GM12872 (cell line): ENCODE measurements around the gene NRXN3.

Experiments
- CTCF ChIP-seq: IDR thresholded peaks from 3 replicates; pipeline ENCODE4 v1.5.1; 2011; ENCODE audit warnings: low read depth, mild to moderate bottlenecking, low read length, moderate library complexity; ENCODE audit not compliant: insufficient read depth

NRXN3 gene

GRCh38 chr14:79861111-79861510, 1690.9 kb downstream of the NRXN3 start:
- no peak for TF ChIP-seq CTCF

- no peak for TF ChIP-seq CTCF
Observed at GRCh38 chr14:79862045-79862444, 1691.9 kb downstream of the NRXN3 start.

- TF ChIP-seq CTCF = no peak
Observed at GRCh38 chr14:79871136-79871535, 1701.0 kb downstream of the NRXN3 start.

- TF ChIP-seq CTCF = no peak
Observed at GRCh38 chr14:79878229-79878628, 1708.1 kb downstream of the NRXN3 start.

GRCh38 chr14:79878785-79879184, 1708.6 kb downstream of the NRXN3 start:
- TF ChIP-seq CTCF = no peak

GRCh38 chr14:79881299-79881698, 1711.1 kb downstream of the NRXN3 start:
- TF ChIP-seq CTCF = no peak

GRCh38 chr14:79890527-79890926, 1720.4 kb downstream of the NRXN3 start:
- no peak for TF ChIP-seq CTCF

GRCh38 chr14:79896009-79896408, 1725.8 kb downstream of the NRXN3 start:
- TF ChIP-seq CTCF = no peak
